ENCODE results near the gene METRNL.
"Not testable (repeated sequence)": the region's sequence is repeated elsewhere in the genome, so short reads cannot be mapped to it uniquely, and the experiment has no call there.

The METRNL gene

DNA sequence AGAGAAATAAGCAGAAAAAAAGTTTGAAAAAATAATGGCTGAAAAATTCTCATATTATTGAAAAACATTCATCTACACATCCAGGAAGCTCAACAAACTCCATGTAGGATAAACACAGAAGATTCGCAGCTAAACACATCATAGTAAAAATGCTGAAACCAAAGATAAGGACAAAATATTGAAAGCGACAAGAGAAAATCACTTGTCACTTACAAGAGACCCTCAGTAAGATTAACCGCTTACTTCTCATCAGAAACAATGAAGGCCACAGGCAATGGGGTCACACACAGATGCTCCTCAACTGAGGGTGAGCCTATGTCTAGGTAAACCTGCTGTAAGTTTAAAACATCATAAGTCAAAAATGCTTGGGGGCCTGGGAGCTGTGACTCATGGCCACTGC is 38.1 kb upstream of the METRNL start:
- no peaks in the 10 kb centered on the region for H3K27me3 ChIP-seq (ENCODE audit: control insufficient read depth, insufficient read depth, low read length)
- H3K9ac ChIP-seq (ENCODE audit: low read length) = no peak overlapping the region
- no peaks in the 10 kb centered on the region for H3K4me1 ChIP-seq (ENCODE audit: control insufficient read depth, insufficient read depth, low read length)
- H3K4me3 ChIP-seq (ENCODE audit: low read length) = no peak overlapping the region
- no peak overlapping the region for H3K27ac ChIP-seq (ENCODE audit: low read depth, low read length)
- no peaks in the 10 kb centered on the region for H3K36me3 ChIP-seq (ENCODE audit: control insufficient read depth, insufficient read depth, low read length)

DNA sequence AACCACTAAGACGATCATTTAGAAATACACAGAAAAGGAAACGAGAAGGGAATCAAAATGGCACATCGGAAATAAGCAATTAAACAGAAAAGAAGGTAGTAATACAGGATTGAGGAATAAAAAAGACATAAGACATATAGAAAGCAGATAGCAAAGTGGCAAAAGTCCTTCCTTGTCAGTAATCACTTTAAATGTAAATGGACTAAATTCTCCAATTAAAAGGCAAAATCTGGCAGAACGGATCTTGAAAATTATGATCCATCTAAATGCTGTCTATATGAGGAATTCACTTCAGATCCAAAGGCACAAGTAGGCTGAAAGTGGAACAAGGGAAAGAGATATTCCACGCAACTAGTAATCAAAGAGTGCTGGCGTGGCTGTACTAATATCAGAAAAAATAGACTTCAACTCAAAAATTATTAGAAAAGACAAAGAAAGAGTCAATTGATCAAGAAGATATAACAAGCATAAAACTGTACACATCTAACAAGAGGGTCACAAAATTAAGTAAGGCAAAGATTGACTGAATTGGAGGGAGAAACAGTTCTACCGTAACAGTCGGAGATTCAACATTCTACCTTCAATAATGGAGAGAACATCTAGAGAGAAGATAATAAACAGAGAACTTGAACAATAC is 36.8 kb upstream of the METRNL start:
- H3K36me3 ChIP-seq (ENCODE audit: control insufficient read depth, insufficient read depth, low read length) = no peaks in the 10 kb centered on the region
- H3K27me3 ChIP-seq (ENCODE audit: control insufficient read depth, insufficient read depth, low read length) = no peaks in the 10 kb centered on the region
- no peak overlapping the region for H3K27ac ChIP-seq (ENCODE audit: low read depth, low read length)
- H3K4me3 ChIP-seq (ENCODE audit: low read length) = no peak overlapping the region
- H3K4me1 ChIP-seq (ENCODE audit: control insufficient read depth, insufficient read depth, low read length) = no peaks in the 10 kb centered on the region
- H3K9ac ChIP-seq (ENCODE audit: low read length) = no peak overlapping the region

- not testable (repeated sequence) for H3K4me1 ChIP-seq (ENCODE audit: control insufficient read depth, insufficient read depth, low read length); H3K27ac ChIP-seq (ENCODE audit: low read depth, low read length); H3K36me3 ChIP-seq (ENCODE audit: control insufficient read depth, insufficient read depth, low read length); H3K9ac ChIP-seq (ENCODE audit: low read length); H3K27me3 ChIP-seq (ENCODE audit: control insufficient read depth, insufficient read depth, low read length); H3K4me3 ChIP-seq (ENCODE audit: low read length)
These were observed 34.9 kb upstream of the METRNL start for GRCh38 chr17:83044479-83044878.

- H3K9ac ChIP-seq (ENCODE audit: low read length) = no peak overlapping the region
- H3K4me1 ChIP-seq (ENCODE audit: control insufficient read depth, insufficient read depth, low read length) = no peaks in the 10 kb centered on the region
- H3K27ac ChIP-seq (ENCODE audit: low read depth, low read length) = no peak overlapping the region
- H3K27me3 ChIP-seq (ENCODE audit: control insufficient read depth, insufficient read depth, low read length) = no peaks in the 10 kb centered on the region
- H3K4me3 ChIP-seq (ENCODE audit: low read length) = no peak overlapping the region
- no peaks in the 10 kb centered on the region for H3K36me3 ChIP-seq (ENCODE audit: control insufficient read depth, insufficient read depth, low read length)
These were observed 32.8 kb upstream of the METRNL start for GRCh38 chr17:83046448-83047181.

- Histone ChIP-seq H3K27me3 (ENCODE audit: control insufficient read depth, insufficient read depth, low read length) (no peaks in the 10 kb centered on the region), H3K9ac (ENCODE audit: low read length) (no peak overlapping the region), H3K27ac (ENCODE audit: low read depth, low read length) (no peak overlapping the region), H3K4me1 (ENCODE audit: control insufficient read depth, insufficient read depth, low read length) (peaks cover 2% of the 10 kb centered on the region), H3K4me3 (ENCODE audit: low read length) (no peak overlapping the region), H3K36me3 (ENCODE audit: control insufficient read depth, insufficient read depth, low read length) (no peaks in the 10 kb centered on the region)
These were observed 32.3 kb upstream of the METRNL start for GRCh38 chr17:83047182-83047478.

- H3K4me1 ChIP-seq (ENCODE audit: control insufficient read depth, insufficient read depth, low read length); H3K27ac ChIP-seq (ENCODE audit: low read depth, low read length); H3K4me3 ChIP-seq (ENCODE audit: low read length); H3K27me3 ChIP-seq (ENCODE audit: control insufficient read depth, insufficient read depth, low read length); H3K9ac ChIP-seq (ENCODE audit: low read length); H3K36me3 ChIP-seq (ENCODE audit: control insufficient read depth, insufficient read depth, low read length): not testable (repeated sequence)
These were observed 31.5 kb upstream of the METRNL start for GRCh38 chr17:83047818-83048475.

- no peaks in the 10 kb centered on the region for H3K36me3 ChIP-seq (ENCODE audit: control insufficient read depth, insufficient read depth, low read length)
- H3K9ac ChIP-seq (ENCODE audit: low read length) = peak overlapping the region; percentile 62
- no peaks in the 10 kb centered on the region for H3K27me3 ChIP-seq (ENCODE audit: control insufficient read depth, insufficient read depth, low read length)
- peak overlapping the region; percentile 70 for H3K27ac ChIP-seq (ENCODE audit: low read depth, low read length)
- peak overlapping the region; percentile 81 for H3K4me3 ChIP-seq (ENCODE audit: low read length)
- H3K4me1 ChIP-seq (ENCODE audit: control insufficient read depth, insufficient read depth, low read length) = peaks cover 7% of the 10 kb centered on the region
These were observed 28.6 kb upstream of the METRNL start for GRCh38 chr17:83050651-83051395.

- H3K27me3 ChIP-seq (ENCODE audit: control insufficient read depth, insufficient read depth, low read length) = no peaks in the 10 kb centered on the region
- peaks cover 9% of the 10 kb centered on the region for H3K4me1 ChIP-seq (ENCODE audit: control insufficient read depth, insufficient read depth, low read length)
- H3K27ac ChIP-seq (ENCODE audit: low read depth, low read length) = peak overlapping the region; percentile 91
- H3K36me3 ChIP-seq (ENCODE audit: control insufficient read depth, insufficient read depth, low read length) = no peaks in the 10 kb centered on the region
- peak overlapping the region; percentile 85 for H3K4me3 ChIP-seq (ENCODE audit: low read length)
- peak overlapping the region; percentile 92 for H3K9ac ChIP-seq (ENCODE audit: low read length)
These were observed 27.8 kb upstream of the METRNL start for GRCh38 chr17:83051396-83052240.

- Histone ChIP-seq H3K27ac (ENCODE audit: low read depth, low read length) (peak overlapping the region; percentile 91), H3K4me3 (ENCODE audit: low read length) (peak overlapping the region; percentile 85), H3K27me3 (ENCODE audit: control insufficient read depth, insufficient read depth, low read length) (no peaks in the 10 kb centered on the region), H3K36me3 (ENCODE audit: control insufficient read depth, insufficient read depth, low read length) (no peaks in the 10 kb centered on the region), H3K9ac (ENCODE audit: low read length) (peak overlapping the region; percentile 92), H3K4me1 (ENCODE audit: control insufficient read depth, insufficient read depth, low read length) (peaks cover 9% of the 10 kb centered on the region)
These were observed 27.2 kb upstream of the METRNL start for GRCh38 chr17:83052241-83052564.

- no peaks in the 10 kb centered on the region for H3K27me3 ChIP-seq (ENCODE audit: control insufficient read depth, insufficient read depth, low read length)
- no peaks in the 10 kb centered on the region for H3K36me3 ChIP-seq (ENCODE audit: control insufficient read depth, insufficient read depth, low read length)
- H3K9ac ChIP-seq (ENCODE audit: low read length) = no peak overlapping the region
- peak overlapping the region; percentile 32 for H3K27ac ChIP-seq (ENCODE audit: low read depth, low read length)
- peaks cover 9% of the 10 kb centered on the region for H3K4me1 ChIP-seq (ENCODE audit: control insufficient read depth, insufficient read depth, low read length)
- H3K4me3 ChIP-seq (ENCODE audit: low read length) = no peak overlapping the region
These were observed 26.3 kb upstream of the METRNL start for GRCh38 chr17:83053021-83053681.

GRCh38 chr17:83053739-83054451 is 25.5 kb upstream of the METRNL start:
- Histone ChIP-seq H3K9ac (ENCODE audit: low read length) (no peak overlapping the region), H3K4me1 (ENCODE audit: control insufficient read depth, insufficient read depth, low read length) (peaks cover 9% of the 10 kb centered on the region), H3K4me3 (ENCODE audit: low read length) (no peak overlapping the region)

More at GRCh38 chr17:83053739-83054451, 25.5 kb upstream of the METRNL start:
- H3K27me3 ChIP-seq (ENCODE audit: control insufficient read depth, insufficient read depth, low read length) = no peaks in the 10 kb centered on the region
- H3K36me3 ChIP-seq (ENCODE audit: control insufficient read depth, insufficient read depth, low read length) = no peaks in the 10 kb centered on the region
- peak overlapping the region; percentile 32 for H3K27ac ChIP-seq (ENCODE audit: low read depth, low read length)

Data from rectal smooth muscle tissue (tissue), 1 donor.